Measurements from ENCODE around the gene CHCT1. TPM values are rescaled to one million over a fixed set of nuclear protein-coding genes. Genes with fewer than 3 reads are reported as not detected.

Gene CHCT1
- total RNA-seq, 1 donor from 2014 or later: not detected

DNA sequence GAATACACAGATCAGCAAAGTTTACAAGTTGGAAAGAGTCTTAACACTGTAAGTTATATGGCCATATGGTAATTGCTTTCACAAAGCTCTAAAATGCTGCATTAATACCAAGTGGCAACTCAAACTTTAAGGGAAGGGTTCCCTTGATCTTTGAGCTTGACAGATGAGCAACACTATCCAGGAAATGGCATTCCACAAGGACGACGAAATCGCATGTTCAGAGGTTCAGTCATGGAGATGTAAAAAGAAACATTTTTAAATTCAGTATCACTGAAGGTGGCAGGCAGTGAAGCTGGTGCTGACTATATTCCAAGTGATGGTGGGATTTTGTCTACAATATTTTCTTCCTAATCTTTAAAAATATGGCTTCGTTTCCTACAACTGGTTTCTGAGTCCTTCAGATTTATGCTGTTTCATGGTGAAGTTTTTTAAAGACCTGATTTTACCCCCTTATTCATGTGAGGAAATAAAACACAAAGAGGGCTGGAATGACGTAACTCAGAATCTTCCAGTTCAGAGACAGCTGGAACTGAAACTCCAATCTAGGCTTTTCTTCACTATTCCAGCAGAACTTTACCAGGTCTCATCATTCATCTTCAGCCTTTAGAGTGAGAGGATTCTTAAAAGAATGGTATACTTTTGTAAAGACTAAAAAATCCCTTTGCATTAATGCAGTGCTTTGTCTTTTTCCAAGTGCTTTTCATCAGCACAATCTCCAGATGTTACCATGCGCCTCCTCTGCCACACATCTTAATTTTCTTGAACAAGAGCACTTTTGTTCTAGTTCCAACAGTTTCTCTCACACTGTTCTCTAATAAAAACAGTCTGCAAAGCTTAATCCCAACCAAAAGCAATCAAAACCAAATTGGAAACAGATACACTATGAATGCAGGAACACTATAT lies 20.2 kb downstream of the CHCT1 start:
- DNase-seq (ENCODE audit: low spot score): no peak

DNA sequence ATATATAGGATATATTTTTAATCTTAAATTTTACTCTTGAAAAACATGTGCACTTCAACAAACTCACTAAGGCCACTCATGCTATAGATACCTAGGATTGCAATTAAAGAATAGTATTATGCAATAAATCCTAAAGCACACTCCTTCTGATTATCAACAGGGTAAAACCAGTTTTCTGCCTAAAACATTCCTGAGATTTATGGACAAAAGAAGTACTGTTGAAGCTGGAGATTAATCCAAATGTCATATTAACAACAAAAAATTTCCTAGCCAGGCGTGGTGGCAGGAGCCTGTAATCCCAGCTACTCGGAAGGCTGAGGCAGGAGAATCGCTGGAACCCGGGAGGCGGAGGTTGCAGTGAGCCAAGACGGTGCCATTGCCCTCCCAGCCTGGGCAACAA lies 21.4 kb downstream of the CHCT1 start:
- DNase-seq (ENCODE audit: low spot score): no peak

DNA sequence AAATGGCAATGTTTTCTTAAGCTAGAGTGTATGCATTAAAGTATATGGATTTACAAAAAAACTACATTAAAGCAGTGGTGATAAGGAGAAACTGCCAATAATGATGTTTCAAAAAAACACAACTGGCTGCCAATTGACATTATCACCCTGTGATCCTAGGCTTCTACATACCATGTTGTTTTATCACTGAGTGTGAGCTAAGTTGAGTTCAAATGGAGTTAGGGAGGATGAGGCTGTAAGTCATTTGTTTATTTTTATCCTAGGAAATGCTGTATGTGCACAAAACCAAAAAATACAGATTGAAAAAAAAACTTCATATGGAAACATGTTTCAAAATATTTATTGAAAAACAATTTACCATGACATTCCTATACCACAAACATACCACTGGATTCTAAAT lies 22.9 kb downstream of the CHCT1 start:
- no peak for DNase-seq (ENCODE audit: low spot score)

DNA sequence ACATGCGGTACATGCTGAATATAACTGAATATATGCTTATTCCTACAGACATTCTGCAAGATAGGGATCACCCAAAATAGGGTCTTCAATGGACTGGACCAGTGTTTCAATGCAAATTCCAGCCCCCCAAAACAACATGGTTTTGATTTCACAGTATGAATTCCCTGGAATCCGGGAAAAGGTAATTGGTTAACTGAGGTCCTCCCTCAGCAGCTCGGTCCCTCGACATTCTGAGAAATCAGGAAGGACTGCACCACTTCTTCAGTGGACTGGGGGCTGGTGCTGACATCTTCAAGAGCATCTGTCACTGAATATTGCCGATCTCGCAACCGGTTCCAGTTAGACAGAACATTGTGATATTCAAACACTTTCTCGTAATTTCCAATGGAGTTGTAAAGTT lies 25.1 kb downstream of the CHCT1 start:
- no peak for DNase-seq (ENCODE audit: low spot score)

DNA sequence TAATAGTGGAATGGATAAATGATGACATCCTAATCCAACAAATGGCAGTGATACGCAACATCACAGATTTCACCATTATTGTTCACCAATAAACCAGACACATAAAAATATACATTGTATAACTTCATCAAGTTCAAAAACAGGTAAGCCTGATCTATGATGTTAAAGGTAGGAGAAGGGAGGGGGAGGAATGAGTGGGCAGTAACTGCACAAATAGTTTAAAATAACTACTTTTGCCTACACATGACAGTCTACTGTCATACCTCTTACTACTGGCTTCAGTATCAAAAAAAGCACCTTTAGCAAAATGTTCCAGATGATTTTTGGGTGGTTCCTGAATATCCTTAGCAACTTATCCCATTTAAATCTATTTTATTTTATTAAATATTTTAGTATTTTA lies 28.8 kb downstream of the CHCT1 start:
- no peak for DNase-seq (ENCODE audit: low spot score)

DNA sequence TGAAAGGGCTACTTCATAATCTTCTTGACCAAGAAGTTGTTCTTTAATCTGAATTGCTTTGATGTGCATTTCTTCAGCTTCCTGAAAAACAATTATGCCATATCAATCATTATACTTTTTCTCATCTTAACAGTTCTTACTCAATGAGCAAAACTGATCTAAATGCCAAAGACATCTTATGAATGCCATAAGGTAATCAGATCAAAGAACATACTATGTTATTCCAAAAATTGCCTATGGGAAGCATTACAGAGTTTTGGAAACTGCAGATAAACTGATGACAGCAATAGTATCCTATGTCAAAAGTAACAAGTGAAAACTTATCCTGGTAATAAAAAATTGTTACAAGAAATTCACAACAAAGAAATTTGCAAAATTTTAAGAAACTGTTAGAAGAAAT lies 29.7 kb downstream of the CHCT1 start:
- DNase-seq (ENCODE audit: low spot score): no peak

DNA sequence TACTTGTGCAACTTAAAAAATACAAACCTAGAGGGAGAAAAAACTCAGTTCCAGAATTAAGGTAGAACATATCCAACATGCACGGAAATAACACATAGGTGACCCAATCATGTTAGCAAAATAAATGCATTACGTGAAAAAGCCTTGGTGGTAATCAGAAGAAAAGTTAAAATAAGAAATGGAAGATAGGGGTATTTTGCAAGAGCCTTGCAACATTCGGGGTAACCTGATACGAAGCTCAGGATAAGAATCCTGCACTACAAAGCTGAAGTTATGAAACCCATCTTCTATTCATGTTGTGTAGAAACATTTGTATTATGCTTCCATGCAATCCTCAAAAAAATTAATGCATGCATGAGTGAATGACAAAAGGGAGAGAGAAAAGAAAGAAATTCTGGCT lies 33.1 kb downstream of the CHCT1 start:
- no peak for DNase-seq (ENCODE audit: low spot score)

DNA sequence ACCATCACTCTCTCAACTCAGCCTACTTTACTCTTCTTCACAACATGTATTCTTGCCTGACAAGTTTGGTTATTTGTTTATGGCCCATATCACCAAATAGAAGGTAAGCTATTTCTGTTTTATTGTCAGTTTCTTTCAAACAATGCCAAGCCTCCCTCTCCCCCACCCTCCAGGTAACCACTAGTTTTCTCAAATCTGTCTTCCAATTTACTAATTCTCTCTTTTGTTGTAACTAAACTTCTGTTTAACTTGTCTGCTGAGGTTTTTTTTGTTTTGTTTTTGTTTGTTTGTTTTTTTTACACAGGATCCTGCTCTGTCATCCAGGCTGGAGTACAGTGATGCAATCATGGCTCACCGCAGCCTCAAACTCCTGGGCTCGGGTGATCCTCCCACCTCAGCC lies 34.9 kb downstream of the CHCT1 start:
- no peak for DNase-seq (ENCODE audit: low spot score)

DNA sequence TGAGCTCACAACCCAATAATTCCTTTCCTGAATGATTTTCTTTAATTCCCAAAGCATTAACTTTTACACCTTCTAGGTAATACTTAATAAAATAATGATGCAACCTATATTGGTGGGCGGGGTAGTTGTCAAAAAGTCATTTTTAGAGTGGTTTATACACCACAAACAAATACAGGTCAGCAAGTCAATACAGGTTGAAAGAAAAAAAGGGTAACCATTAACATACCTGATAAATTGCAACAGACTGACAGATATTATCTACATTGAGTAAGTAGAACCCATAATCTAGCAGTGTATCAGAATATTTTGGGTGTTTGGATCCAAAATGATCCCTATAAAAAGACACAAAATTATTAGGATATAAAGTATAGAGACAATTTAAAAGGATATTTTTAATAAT lies 39.3 kb downstream of the CHCT1 start:
- DNase-seq (ENCODE audit: low spot score): no peak

DNA sequence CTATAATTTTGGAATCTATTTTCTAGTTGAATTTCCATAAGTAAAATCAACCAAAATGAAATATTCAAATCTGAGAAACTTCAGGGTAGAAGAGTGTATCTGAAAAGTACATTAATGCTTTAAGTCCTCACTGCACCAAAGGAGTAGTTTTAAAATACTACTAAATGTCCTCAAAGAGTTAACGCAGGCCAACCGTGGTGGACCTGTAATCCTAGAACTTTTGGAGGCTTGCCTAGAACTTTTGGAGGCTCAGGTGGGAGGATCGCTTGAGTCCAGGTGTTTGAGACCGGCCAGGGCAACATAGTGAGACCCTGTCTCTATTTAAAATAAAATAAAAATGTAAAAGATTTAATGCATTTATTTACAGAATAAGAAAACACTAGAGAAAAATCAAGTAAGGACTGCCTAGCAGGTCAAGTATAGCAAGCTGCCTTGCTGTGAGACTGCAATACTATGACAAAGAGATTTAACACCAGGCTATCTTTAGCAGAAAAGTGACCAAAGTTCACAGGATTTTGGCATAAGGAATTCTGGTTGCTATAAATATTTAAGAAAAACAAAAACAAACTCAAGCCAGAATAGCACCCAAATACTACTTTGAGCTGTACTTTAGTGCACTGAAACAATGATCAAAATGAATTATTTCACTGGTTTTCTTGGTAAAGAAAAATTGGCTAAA lies 41.0 kb downstream of the CHCT1 start:
- DNase-seq (ENCODE audit: low spot score): no peak

DNA sequence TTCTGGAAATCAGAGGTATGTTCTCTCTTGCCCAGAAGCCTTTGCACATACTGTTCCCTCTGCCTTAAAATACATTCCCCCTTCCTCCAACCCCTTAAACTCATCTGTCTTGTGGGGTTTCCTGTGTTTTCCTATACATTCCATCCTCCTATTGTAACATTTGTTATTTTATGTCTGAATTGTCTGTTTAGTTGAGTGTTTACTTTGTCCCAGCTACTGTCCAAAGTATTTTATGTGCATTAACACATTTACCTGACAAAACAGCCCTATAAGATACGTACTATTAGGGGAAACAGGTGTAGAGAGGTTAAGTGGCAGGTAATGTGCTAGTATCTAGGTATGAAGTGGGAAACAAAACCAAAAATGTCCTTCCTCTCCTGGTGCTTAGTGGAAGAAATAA lies 42.1 kb downstream of the CHCT1 start:
- no peak for DNase-seq (ENCODE audit: low spot score)

DNA sequence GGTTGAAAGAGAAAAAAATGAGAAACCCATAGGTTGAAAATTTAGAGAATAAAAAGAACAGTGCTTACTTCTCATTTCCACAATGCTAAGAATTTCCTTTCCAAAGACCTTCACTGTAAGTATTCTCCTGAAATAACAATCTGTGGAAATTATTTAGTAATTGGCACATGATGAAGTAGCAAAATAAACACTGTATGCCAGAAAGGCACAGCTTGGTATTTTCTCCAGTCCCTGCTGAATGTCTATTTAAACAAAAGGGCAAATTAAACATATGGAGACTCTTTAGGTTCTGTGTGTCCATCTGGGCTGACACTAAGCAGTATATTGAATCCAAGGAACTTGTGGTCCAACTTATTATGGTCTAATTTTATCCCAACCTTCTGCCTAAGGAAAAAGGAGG lies 46.1 kb downstream of the CHCT1 start:
- no peak for DNase-seq (ENCODE audit: low spot score)

DNA sequence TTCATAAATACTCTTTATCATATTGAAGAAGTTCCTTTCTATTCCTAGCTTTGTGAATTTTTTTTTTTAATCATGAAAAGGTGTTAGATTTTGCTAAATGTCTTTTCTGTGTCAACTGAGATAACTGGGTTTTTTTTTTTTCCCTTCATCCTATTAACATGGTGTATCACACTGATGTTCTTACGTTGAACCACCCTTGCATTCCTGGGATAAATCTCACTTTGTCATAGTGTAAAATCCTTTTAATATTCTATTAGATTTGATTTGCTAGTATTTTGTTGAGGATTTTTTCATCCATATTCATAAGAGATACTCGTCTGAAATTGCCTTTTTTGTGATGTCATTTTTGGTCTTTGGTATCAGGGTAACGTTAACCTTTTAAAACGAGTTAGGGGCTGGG lies 49.2 kb downstream of the CHCT1 start:
- DNase-seq (ENCODE audit: low spot score): no peak

DNA sequence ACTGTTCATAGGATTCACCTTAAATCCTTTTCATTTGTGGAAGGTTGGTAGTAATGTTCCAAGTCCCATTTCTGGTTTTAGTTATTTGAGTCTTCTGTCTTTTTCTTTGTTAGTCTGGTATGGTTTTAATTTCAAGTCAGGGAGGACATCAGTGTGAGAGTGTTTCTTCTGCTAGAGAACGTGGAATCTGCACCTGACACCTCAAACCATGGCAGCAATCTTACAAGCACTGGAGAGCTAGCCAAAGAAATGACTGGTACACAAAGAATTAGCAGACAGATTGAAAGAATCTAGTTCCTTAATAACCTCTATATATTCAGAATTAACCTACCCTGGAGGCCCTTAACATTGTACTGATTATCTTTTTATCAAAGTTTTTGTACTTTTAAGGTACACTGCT lies 50.2 kb downstream of the CHCT1 start:
- no peak for DNase-seq (ENCODE audit: low spot score)

DNA sequence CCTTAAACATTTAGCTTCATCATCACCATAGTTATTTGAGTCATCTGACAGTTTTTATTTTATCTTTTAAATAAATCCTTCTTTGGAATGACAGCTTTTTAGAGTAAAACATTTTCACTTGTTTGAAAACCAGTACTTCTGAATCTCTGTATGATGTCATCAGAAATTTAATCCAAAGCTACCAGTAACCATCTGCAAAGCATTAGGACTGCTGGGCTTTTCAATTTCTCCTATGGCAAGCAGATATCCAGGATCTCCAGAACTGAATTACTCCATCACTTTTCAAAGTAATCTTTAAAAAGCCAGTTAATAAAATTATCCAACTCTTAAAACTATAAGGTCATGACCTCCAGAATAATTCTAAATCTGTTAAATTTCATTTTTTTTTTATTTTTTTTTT lies 51.5 kb downstream of the CHCT1 start:
- no peak for DNase-seq (ENCODE audit: low spot score)

Other genes with a start within 250 kb of the CHCT1 start
- 38.8 TPM for gene USP32, start 30.4 kb upstream of the CHCT1 start, total RNA-seq
- 52.3 TPM for gene APPBP2, start 103.8 kb downstream of the CHCT1 start, total RNA-seq
- gene PPM1D, start 177.7 kb downstream of the CHCT1 start, total RNA-seq: 10.0 TPM

Measured in ureter (tissue), 1 donor.